ENCODE results near the gene REST. TPM values are rescaled to one million over a fixed set of nuclear protein-coding genes. Genes with fewer than 3 reads are reported as not detected.

REST gene
- total RNA-seq, 1 experiment from 2014 or later = 38.8 TPM

- POLR2A ChIA-PET = no interaction called here
- in situ Hi-C loops (cut with HindIII; ENCODE audit: low pct_unique_long_range_greater_than_20kb, low sequenced_read_pairs) = no loop called here
These were observed 33.3 kb downstream of the REST start for GRCh38 chr4:56940971-56941370.

DNA sequence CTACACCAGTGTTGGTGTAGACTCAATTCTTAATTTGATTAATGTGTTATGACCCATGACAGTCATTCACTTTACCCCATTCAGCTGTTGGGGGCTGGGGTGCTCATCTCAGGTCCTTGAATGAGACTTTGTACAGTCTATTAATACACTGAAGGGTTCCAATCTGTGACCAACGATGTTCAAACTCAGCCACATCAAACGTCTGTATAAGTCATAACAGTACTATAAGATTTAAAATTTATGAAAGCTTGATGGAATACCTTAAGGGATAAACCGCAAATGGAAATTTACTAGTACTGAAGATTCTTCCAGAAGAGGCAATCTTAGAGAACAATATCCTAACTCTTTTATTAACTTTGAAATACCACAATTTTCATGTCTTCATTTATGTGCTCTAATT is 33.7 kb downstream of the REST start:
- no peak for TF ChIP-seq SIN3A (IDR thresholded peaks at IDR 0.05; ENCODE audit: borderline replicate concordance, insufficient read depth, low read depth, low read length)
- TF ChIP-seq TCF7L2 (IDR thresholded peaks at IDR 0.05; ENCODE audit: low read depth, low read length) = no peak
- TF ChIP-seq REST (IDR thresholded peaks at IDR 0.05; ENCODE audit: insufficient read depth in 1 of 2, low read depth in 2 of 2, low read length in 1 of 2) = no peak
- no peak for TF ChIP-seq CTCF (IDR thresholded peaks at IDR 0.05)
- TF ChIP-seq POLR2AphosphoS5 (IDR thresholded peaks at IDR 0.05; ENCODE audit: low read depth, low read length) = no peak
- H3K27ac ChIP-seq (ENCODE audit: low read length) = no peak overlapping the region
- intact Hi-C loops (cut with micrococcal nuclease; ENCODE audit: unreplicated experiment) = no loop called here
- in situ Hi-C loops (cut with HindIII; ENCODE audit: low pct_unique_long_range_greater_than_20kb, low sequenced_read_pairs) = no loop called here
- no peak overlapping the region for H3K4me3 ChIP-seq (ENCODE audit: low read depth in 2 of 2, low read length in 2 of 2)
- H3K4me1 ChIP-seq (ENCODE audit: control insufficient read depth, insufficient read depth, low read length) = no peaks in the 10 kb centered on the region
- ATAC-seq = no peak
- no TSS peak for BruUV-seq (replicated peaks)
- H3K9me3 ChIP-seq (ENCODE audit: control insufficient read depth, insufficient read depth, low read depth, low read length) = no peaks in the 10 kb centered on the region
- no peak for DNase-seq (ENCODE audit: low read depth, low spot score)
- ChIA-PET POLR2A (no interaction called here), CTCF (no interaction called here)
- no peaks in the 10 kb centered on the region for H3K27me3 ChIP-seq (ENCODE audit: control insufficient read depth, insufficient read depth, low read length)
- no peaks in the 10 kb centered on the region for H3K36me3 ChIP-seq (ENCODE audit: control insufficient read depth, insufficient read depth, low read length)

More at GRCh38 chr4:56940971-56941370, 33.3 kb downstream of the REST start:
- intact Hi-C loops (cut with micrococcal nuclease; ENCODE audit: unreplicated experiment) = no loop called here
- Histone ChIP-seq H3K9me3 (ENCODE audit: control insufficient read depth, insufficient read depth, low read depth, low read length) (no peaks in the 10 kb centered on the region), H3K27ac (ENCODE audit: low read length) (no peak overlapping the region), H3K36me3 (ENCODE audit: control insufficient read depth, insufficient read depth, low read length) (no peaks in the 10 kb centered on the region), H3K4me3 (ENCODE audit: low read depth in 2 of 2, low read length in 2 of 2) (no peak overlapping the region), H3K4me1 (ENCODE audit: control insufficient read depth, insufficient read depth, low read length) (no peaks in the 10 kb centered on the region), H3K27me3 (ENCODE audit: control insufficient read depth, insufficient read depth, low read length) (no peaks in the 10 kb centered on the region)
- DNase-seq (ENCODE audit: low read depth, low spot score) (no peak), ATAC-seq (no peak)
- CTCF ChIA-PET = no interaction called here
- BruUV-seq (replicated peaks) = no TSS peak
- TF ChIP-seq TCF7L2 (IDR thresholded peaks at IDR 0.05; ENCODE audit: low read depth, low read length) = no peak
- TF ChIP-seq SIN3A (IDR thresholded peaks at IDR 0.05; ENCODE audit: borderline replicate concordance, insufficient read depth, low read depth, low read length) = no peak
- no peak for TF ChIP-seq CTCF (IDR thresholded peaks at IDR 0.05)
- TF ChIP-seq REST (IDR thresholded peaks at IDR 0.05; ENCODE audit: insufficient read depth in 1 of 2, low read depth in 2 of 2, low read length in 1 of 2) = no peak
- TF ChIP-seq POLR2AphosphoS5 (IDR thresholded peaks at IDR 0.05; ENCODE audit: low read depth, low read length) = no peak

Data from Panc1 (cell line).